ENCODE measurements around the gene FKBP3. TPM values are rescaled to one million over a fixed set of nuclear protein-coding genes. Genes with fewer than 3 reads are reported as not detected.

Gene FKBP3
- total RNA-seq, 2 donors from 2014 or later, result 44.6 to 58.8 TPM

GRCh38 chr14:45128963-45129629, 5.2 kb downstream of the FKBP3 start:
- no peak overlapping the region for H3K9ac ChIP-seq (ENCODE audit: low read depth in 2 of 2, low read length in 2 of 2)
- TF ChIP-seq, protein P1, sequence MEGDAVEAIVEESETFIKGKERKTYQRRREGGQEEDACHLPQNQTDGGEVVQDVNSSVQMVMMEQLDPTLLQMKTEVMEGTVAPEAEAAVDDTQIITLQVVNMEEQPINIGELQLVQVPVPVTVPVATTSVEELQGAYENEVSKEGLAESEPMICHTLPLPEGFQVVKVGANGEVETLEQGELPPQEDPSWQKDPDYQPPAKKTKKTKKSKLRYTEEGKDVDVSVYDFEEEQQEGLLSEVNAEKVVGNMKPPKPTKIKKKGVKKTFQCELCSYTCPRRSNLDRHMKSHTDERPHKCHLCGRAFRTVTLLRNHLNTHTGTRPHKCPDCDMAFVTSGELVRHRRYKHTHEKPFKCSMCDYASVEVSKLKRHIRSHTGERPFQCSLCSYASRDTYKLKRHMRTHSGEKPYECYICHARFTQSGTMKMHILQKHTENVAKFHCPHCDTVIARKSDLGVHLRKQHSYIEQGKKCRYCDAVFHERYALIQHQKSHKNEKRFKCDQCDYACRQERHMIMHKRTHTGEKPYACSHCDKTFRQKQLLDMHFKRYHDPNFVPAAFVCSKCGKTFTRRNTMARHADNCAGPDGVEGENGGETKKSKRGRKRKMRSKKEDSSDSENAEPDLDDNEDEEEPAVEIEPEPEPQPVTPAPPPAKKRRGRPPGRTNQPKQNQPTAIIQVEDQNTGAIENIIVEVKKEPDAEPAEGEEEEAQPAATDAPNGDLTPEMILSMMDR (IDR thresholded peaks at IDR 0.05), result no peak
- no peak overlapping the region for H3K27ac ChIP-seq
- intact Hi-C loops (cut with DNase I), result loop anchor here (5.0 kb wide), 1 partner anchor 42 kb away; no protein-coding TSS in a partner anchor
- H3K27me3 ChIP-seq, result no peaks in the 10 kb centered on the region
- H3K36me3 ChIP-seq, result no peaks in the 10 kb centered on the region
- H3K4me3 ChIP-seq, result no peak overlapping the region
- DNase-seq, result no peak
- H3K4me1 ChIP-seq, result no peaks in the 10 kb centered on the region
- no peaks in the 10 kb centered on the region for H3K9me3 ChIP-seq

- intact Hi-C loops (cut with DNase I), result loop anchor here (5.0 kb wide), 1 partner anchor 38 kb away; no protein-coding TSS in a partner anchor
- TF ChIP-seq, protein P1 (IDR thresholded peaks at IDR 0.05), result no peak
- Histone ChIP-seq H3K4me1 (no peaks in the 10 kb centered on the region), H3K27ac (no peak overlapping the region), H3K4me3 (no peak overlapping the region), H3K9me3 (no peaks in the 10 kb centered on the region), H3K27me3 (no peaks in the 10 kb centered on the region), H3K36me3 (no peaks in the 10 kb centered on the region), H3K9ac (ENCODE audit: low read depth in 2 of 2, low read length in 2 of 2) (no peak overlapping the region)
- no peak for DNase-seq
These were observed 8.5 kb downstream of the FKBP3 start for GRCh38 chr14:45125754-45126153.

DNA sequence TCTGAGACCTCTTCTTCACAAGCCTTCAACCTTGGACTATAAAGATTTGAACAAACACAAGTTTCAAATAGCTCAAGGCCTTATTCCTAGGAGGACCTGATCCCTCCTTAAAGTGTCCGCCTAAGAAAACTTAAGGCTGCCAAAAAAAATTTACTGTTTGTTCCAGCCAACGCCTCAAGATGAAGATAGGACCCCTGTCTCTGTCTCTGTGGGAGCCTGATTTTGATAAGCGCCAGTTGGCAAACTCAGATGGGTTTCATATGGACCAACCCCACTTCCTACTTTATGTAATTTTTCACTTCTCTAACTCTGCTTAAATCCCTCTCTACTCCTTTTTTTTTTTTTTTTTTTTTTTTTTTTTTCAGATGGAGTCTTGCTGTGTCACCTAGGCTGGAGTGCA, 11.0 kb downstream of the FKBP3 start:
- TF ChIP-seq, protein P1 (IDR thresholded peaks at IDR 0.05), result no peak
- H3K36me3 ChIP-seq, result peaks cover 5% of the 10 kb centered on the region

GRCh38 chr14:45120096-45120495, 14.2 kb downstream of the FKBP3 start:
- Histone ChIP-seq H3K27me3 (no peaks in the 10 kb centered on the region), H3K27ac (no peak overlapping the region), H3K36me3 (peaks cover 10% of the 10 kb centered on the region), H3K9ac (ENCODE audit: low read depth in 2 of 2, low read length in 2 of 2) (no peak overlapping the region), H3K9me3 (no peaks in the 10 kb centered on the region), H3K4me3 (no peak overlapping the region), H3K4me1 (no peaks in the 10 kb centered on the region)
- DNase-seq, result no peak
- TF ChIP-seq, protein P1 (IDR thresholded peaks at IDR 0.05), result no peak
- intact Hi-C loops (cut with DNase I), result no loop called here

More for the DNA sequence above, 11.0 kb downstream of the FKBP3 start:
- Histone ChIP-seq H3K9ac (ENCODE audit: low read depth in 2 of 2, low read length in 2 of 2) (no peak overlapping the region), H3K4me3 (no peak overlapping the region), H3K27me3 (no peaks in the 10 kb centered on the region), H3K4me1 (no peaks in the 10 kb centered on the region), H3K9me3 (no peaks in the 10 kb centered on the region), H3K27ac (no peak overlapping the region)
- intact Hi-C loops (cut with DNase I), result no loop called here
- DNase-seq, result no peak

- DNase-seq, result no peak
- H3K9me3 ChIP-seq, result no peaks in the 10 kb centered on the region
- H3K27me3 ChIP-seq, result no peaks in the 10 kb centered on the region
- intact Hi-C loops (cut with DNase I), result no loop called here
- TF ChIP-seq, protein P1 (IDR thresholded peaks at IDR 0.05), result no peak
- peaks cover 11% of the 10 kb centered on the region for H3K36me3 ChIP-seq
- no peak overlapping the region for H3K27ac ChIP-seq
- H3K9ac ChIP-seq (ENCODE audit: low read depth in 2 of 2, low read length in 2 of 2), result no peak overlapping the region
- H3K4me3 ChIP-seq, result no peak overlapping the region
- H3K4me1 ChIP-seq, result no peaks in the 10 kb centered on the region
These were observed 15.7 kb downstream of the FKBP3 start for GRCh38 chr14:45118594-45118993.
